CD14-positive monocyte (primary cell): ENCODE data around the gene RTP1. TPM values are rescaled to one million over a fixed set of nuclear protein-coding genes. Genes with fewer than 3 reads are reported as not detected.

Experiments used
- DNase-seq, 3 donors: peaks; one replicate each; pipeline ENCODE4 v3.0.0-alpha.2; 2011 to 2022
- H2AFZ ChIP-seq: 2 replicates; pipeline ENCODE4 v1.6.0; 2012; ENCODE audit warnings: mild to moderate bottlenecking, low read depth, low read length, inconsistent platforms; ENCODE audit not compliant: insufficient read depth, poor library complexity, severe bottlenecking
- H3K27ac ChIP-seq, 2 donors: 1 replicate in 1 of 2; 2 replicates in 1 of 2; pipeline ENCODE4 v1.5.1; 2012 to 2013; ENCODE audit warnings: low read length in 2 of 2, control low read depth in 1 of 2, inconsistent platforms in 1 of 2, low read depth in 1 of 2, mild to moderate bottlenecking in 1 of 2
- H3K27me3 ChIP-seq, 2 donors: one replicate each; pipeline versions ENCODE4 v1.6.0 to v1.6.1; 2011 to 2013; ENCODE audit warnings: low read length in 2 of 2; ENCODE audit not compliant: control insufficient read depth in 2 of 2, insufficient read depth in 2 of 2
- H3K36me3 ChIP-seq, 2 donors: replicated peaks in 1 of 2; 1 replicate in 1 of 2; 2 replicates in 1 of 2; pipeline versions ENCODE4 v1.5.1 to v1.6.1; 2012 to 2013; ENCODE audit warnings: low read length in 2 of 2, control low read depth in 1 of 2, inconsistent platforms in 1 of 2, mild to moderate bottlenecking in 1 of 2; ENCODE audit not compliant: insufficient read depth in 2 of 2, control insufficient read depth in 1 of 2
- H3K4me1 ChIP-seq, 2 donors: 1 replicate in 1 of 2; 2 replicates in 1 of 2; pipeline versions ENCODE4 v1.5.1 to v1.6.1; 2012 to 2013; ENCODE audit warnings: low read length in 2 of 2, control low read depth in 1 of 2, inconsistent platforms in 1 of 2, mild to moderate bottlenecking in 1 of 2, moderate library complexity in 1 of 2; ENCODE audit not compliant: insufficient read depth in 2 of 2, control insufficient read depth in 1 of 2
- H3K4me2 ChIP-seq: replicated peaks from 2 replicates; pipeline ENCODE3; 2012; ENCODE audit warnings: low read length, moderate library complexity, mild to moderate bottlenecking; ENCODE audit not compliant: poor library complexity, severe bottlenecking; ENCODE audit errors: extremely low read depth
- H3K4me3 ChIP-seq, 3 experiments: fragments of 200-600 bp in 1 of 3; sonication (generic) in 1 of 3; replicated peaks in 1 of 3; 1 replicate in 2 of 3; 2 replicates in 1 of 3; pipeline ENCODE4 v1.5.1; 2011 to 2013; ENCODE audit warnings: low read length in 3 of 3, mild to moderate bottlenecking in 3 of 3, control low read depth in 2 of 3, low read depth in 2 of 3, inconsistent platforms in 1 of 3, moderate library complexity in 1 of 3
- H3K79me2 ChIP-seq: 2 replicates; pipeline ENCODE4 v1.6.0; 2012; ENCODE audit warnings: mild to moderate bottlenecking, control low read depth, inconsistent platforms, low read length, moderate library complexity; ENCODE audit not compliant: insufficient read depth
- H3K9ac ChIP-seq: 2 replicates; pipeline ENCODE4 v1.6.0; 2017; ENCODE audit warnings: low read length, mild to moderate bottlenecking; ENCODE audit not compliant: insufficient read depth, poor library complexity, severe bottlenecking
- H3K9me3 ChIP-seq, 2 donors: replicated peaks in 1 of 2; 1 replicate in 1 of 2; 2 replicates in 1 of 2; pipeline versions ENCODE4 v1.5.1 to v1.6.1; 2012 to 2013; ENCODE audit warnings: low read length in 2 of 2, control low read depth in 1 of 2; ENCODE audit not compliant: control insufficient read depth in 1 of 2, insufficient read depth in 1 of 2
- H4K20me1 ChIP-seq: 2 replicates; pipeline ENCODE4 v1.6.0; 2012; ENCODE audit warnings: mild to moderate bottlenecking, low read length, control low read depth, moderate library complexity; ENCODE audit not compliant: insufficient read depth
- H3K27ac Mint-ChIP-seq, 7 donors: one replicate each; pipeline ENCODE4 v1.8.0; 2020; ENCODE audit warnings: mild to moderate bottlenecking in 7 of 7, mixed read lengths in 7 of 7, moderate library complexity in 6 of 7, inconsistent platforms in 2 of 7
- H3K27me3 Mint-ChIP-seq, 3 donors: one replicate each; pipeline ENCODE4 v1.8.0; 2021 to 2022; ENCODE audit warnings: low read depth in 3 of 3, mild to moderate bottlenecking in 3 of 3, mixed read lengths in 3 of 3, moderate library complexity in 3 of 3, inconsistent platforms in 1 of 3
- H3K36me3 Mint-ChIP-seq, 2 donors: one replicate each; pipeline ENCODE4 v1.8.0; 2020; ENCODE audit warnings: mixed read lengths in 2 of 2, inconsistent platforms in 1 of 2, mild to moderate bottlenecking in 1 of 2
- H3K4me1 Mint-ChIP-seq: one replicate; pipeline ENCODE4 v1.8.0; 2020; ENCODE audit warnings: mild to moderate bottlenecking, mixed read lengths
- H3K4me3 Mint-ChIP-seq, 2 donors: one replicate each; pipeline ENCODE4 v1.8.0; 2020; ENCODE audit warnings: mild to moderate bottlenecking in 2 of 2, mixed read lengths in 2 of 2, moderate library complexity in 1 of 2
- H3K9me3 Mint-ChIP-seq, 7 donors: one replicate each; pipeline ENCODE4 v1.8.0; 2020 to 2022; ENCODE audit warnings: mixed read lengths in 7 of 7, mild to moderate bottlenecking in 6 of 7, moderate library complexity in 6 of 7, inconsistent platforms in 2 of 7
- WGBS: methylation state at CpG from one replicate; pipeline ENCODE4 v1.1.5; 2013; ENCODE audit warnings: missing lambda C conversion rate; ENCODE audit not compliant: insufficient coverage; 5-methylcytosine and 5-hydroxymethylcytosine counted together
- intact Hi-C, 2 donors: fragments of 100-400 bp; cut with micrococcal nuclease; formaldehyde crosslinking; loops; one replicate each; pipeline versions ENCODE4 v1.15.0 to v1.15.1; 2023
- polyA plus RNA-seq, 3 donors: library from polyadenylated mRNA; depleted of rRNA in 1 of 3; unstranded in 2 of 3; stranded (reverse) in 1 of 3; fragments of 300-500 nt in 2 of 3; fragments of >200 nt in 1 of 3; fragmentation: Illumina TruSeq in 2 of 3; gene quantifications; 1 replicate in 2 of 3; 2 replicates in 1 of 3; pipeline ENCODE4 v1.2.3, GENCODE V29; 2012 to 2021
- TF ChIP-seq, protein P1 (sequence below): fragments of 200-600 bp; IDR thresholded peaks from one replicate; pipeline ENCODE4 v1.8.0; 2022; ENCODE audit warnings: antibody characterized with exemption, mild to moderate bottlenecking

RTP1 gene
- polyA plus RNA-seq, 3 donors: not detected

DNA sequence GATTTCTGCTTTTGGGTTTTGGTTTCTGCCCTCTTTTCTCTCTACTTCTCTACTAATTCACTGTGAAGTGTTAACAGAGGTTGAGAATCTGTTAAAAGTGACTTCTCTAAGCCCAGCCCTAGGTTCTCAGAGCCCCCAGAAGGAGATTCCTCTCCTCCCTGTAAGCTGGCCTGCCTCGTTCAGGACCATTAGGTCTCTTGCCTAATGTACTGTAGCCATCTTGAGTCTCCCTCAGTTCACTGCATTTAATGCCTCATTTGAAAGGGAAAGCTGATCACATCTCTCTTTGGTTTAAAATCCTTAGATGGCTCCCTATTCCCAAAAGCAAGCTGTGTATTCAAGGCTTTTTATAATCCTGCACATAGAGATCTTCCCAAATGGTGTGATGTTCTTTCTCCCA, 16.3 kb downstream of the RTP1 start:
- 91% methylated on average over 1 of the region's 1 CpG for whole genome bisulfite sequencing
- Histone ChIP-seq H3K4me2 (no peak overlapping the region), H3K4me3 (no peak overlapping the region), H3K9me3 (no peaks in the 10 kb centered on the region), H3K9ac (no peak overlapping the region), H4K20me1 (no peaks in the 10 kb centered on the region), H2AFZ (no peak overlapping the region), H3K79me2 (no peaks in the 10 kb centered on the region), H3K4me1 (no peaks in the 10 kb centered on the region), H3K27me3 (no peaks in the 10 kb centered on the region), H3K36me3 (no peaks in the 10 kb centered on the region), H3K27ac (no peak overlapping the region)
- Mint-ChIP-seq H3K36me3 (no peaks in the 10 kb centered on the region), H3K4me1 (peaks cover 4% of the 10 kb centered on the region), H3K9me3 (no peaks in the 10 kb centered on the region), H3K27me3 (peaks cover 0 to 1% (median 0%) of the 10 kb centered on the region in 3 donors), H3K4me3 (no peak overlapping the region), H3K27ac (no peak overlapping the region)
- TF ChIP-seq, protein P1, sequence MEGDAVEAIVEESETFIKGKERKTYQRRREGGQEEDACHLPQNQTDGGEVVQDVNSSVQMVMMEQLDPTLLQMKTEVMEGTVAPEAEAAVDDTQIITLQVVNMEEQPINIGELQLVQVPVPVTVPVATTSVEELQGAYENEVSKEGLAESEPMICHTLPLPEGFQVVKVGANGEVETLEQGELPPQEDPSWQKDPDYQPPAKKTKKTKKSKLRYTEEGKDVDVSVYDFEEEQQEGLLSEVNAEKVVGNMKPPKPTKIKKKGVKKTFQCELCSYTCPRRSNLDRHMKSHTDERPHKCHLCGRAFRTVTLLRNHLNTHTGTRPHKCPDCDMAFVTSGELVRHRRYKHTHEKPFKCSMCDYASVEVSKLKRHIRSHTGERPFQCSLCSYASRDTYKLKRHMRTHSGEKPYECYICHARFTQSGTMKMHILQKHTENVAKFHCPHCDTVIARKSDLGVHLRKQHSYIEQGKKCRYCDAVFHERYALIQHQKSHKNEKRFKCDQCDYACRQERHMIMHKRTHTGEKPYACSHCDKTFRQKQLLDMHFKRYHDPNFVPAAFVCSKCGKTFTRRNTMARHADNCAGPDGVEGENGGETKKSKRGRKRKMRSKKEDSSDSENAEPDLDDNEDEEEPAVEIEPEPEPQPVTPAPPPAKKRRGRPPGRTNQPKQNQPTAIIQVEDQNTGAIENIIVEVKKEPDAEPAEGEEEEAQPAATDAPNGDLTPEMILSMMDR: no peak
- intact Hi-C loops: no loop called here
- DNase-seq: no peak

DNA sequence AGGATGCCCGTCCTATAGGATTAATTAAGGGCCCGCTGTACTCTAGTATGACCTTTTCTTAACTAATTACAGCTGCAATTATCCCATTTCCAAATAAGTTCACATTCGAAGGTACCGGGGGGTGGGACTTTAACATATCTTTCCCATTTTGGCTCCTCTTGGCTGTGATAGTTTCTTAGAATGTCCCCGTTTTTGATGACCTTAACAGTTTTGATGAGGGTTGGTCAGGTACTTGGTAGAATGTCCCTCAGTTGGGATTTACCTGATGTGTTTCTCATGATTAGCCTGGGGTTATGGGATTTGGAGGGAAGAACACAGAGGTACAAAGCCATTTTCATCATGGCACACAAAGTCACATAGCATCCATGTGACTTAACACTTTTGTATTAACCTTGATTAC, 18.2 kb downstream of the RTP1 start:
- intact Hi-C loops: no loop called here
- no peak overlapping the region for H2AFZ ChIP-seq
- no peaks in the 10 kb centered on the region for H3K4me1 Mint-ChIP-seq
- H3K4me2 ChIP-seq: no peak overlapping the region
- H3K9me3 Mint-ChIP-seq: peaks cover 0 to 1% (median 0%) of the 10 kb centered on the region in 7 donors
- H3K27ac ChIP-seq: no peak overlapping the region
- WGBS: 100% methylated on average over 1 of the region's 5 CpGs
- H3K4me3 Mint-ChIP-seq: no peak overlapping the region
- no peak overlapping the region for H3K9ac ChIP-seq
- H3K27me3 Mint-ChIP-seq: peaks cover 0 to 3% (median 0%) of the 10 kb centered on the region in 3 donors
- H3K4me3 ChIP-seq: no peak overlapping the region
- H3K36me3 ChIP-seq: no peaks in the 10 kb centered on the region
- no peak overlapping the region for H3K27ac Mint-ChIP-seq
- DNase-seq: no peak
- TF ChIP-seq, protein P1: no peak
- no peaks in the 10 kb centered on the region for H3K79me2 ChIP-seq
- H3K36me3 Mint-ChIP-seq: no peaks in the 10 kb centered on the region
- no peaks in the 10 kb centered on the region for H3K9me3 ChIP-seq
- H3K27me3 ChIP-seq: no peaks in the 10 kb centered on the region
- no peaks in the 10 kb centered on the region for H3K4me1 ChIP-seq
- no peaks in the 10 kb centered on the region for H4K20me1 ChIP-seq
